Fibroblast of lung (primary cell): ENCODE measurements around the gene AMOTL2. TPM values are rescaled to one million over a fixed set of nuclear protein-coding genes. Genes with fewer than 3 reads are reported as not detected.

ENCODE experiments used
- DNase-seq, 2 donors: peaks; one replicate each; pipeline versions ENCODE4 v3.0.0 to v3.0.0-alpha.2; 2010; ENCODE audit warnings: low read depth in 2 of 2
- H2AFZ ChIP-seq: 2 replicates; pipeline ENCODE4 v1.5.1; 2012; ENCODE audit warnings: low read length, control low read depth, inconsistent platforms
- H3K27ac ChIP-seq: 2 replicates; pipeline ENCODE4 v1.5.1; 2011; ENCODE audit warnings: low read length, control low read depth; ENCODE audit not compliant: insufficient read depth
- H3K27me3 ChIP-seq: 2 replicates; pipeline ENCODE4 v1.5.1; 2011; ENCODE audit warnings: mild to moderate bottlenecking, low read length; ENCODE audit not compliant: control insufficient read depth, insufficient read depth
- H3K36me3 ChIP-seq: 2 replicates; pipeline ENCODE4 v1.5.1; 2011; ENCODE audit warnings: low read length; ENCODE audit not compliant: control insufficient read depth, insufficient read depth
- H3K4me1 ChIP-seq: 2 replicates; pipeline ENCODE4 v1.5.1; 2011; ENCODE audit warnings: low read length; ENCODE audit not compliant: control insufficient read depth, insufficient read depth; ENCODE audit errors: extremely low read depth
- H3K4me2 ChIP-seq: 2 replicates; pipeline ENCODE4 v1.5.1; 2011; ENCODE audit warnings: low read length, control low read depth; ENCODE audit not compliant: insufficient read depth; ENCODE audit errors: extremely low read depth
- H3K4me3 ChIP-seq, 4 experiments: fragments of 200-600 bp in 1 of 4; sonication (generic) in 1 of 4; replicated peaks in 1 of 4; 2 replicates each; pipeline ENCODE4 v1.5.1; 2011 to 2016; ENCODE audit warnings: low read length in 4 of 4, low read depth in 3 of 4, mild to moderate bottlenecking in 3 of 4, control low read depth in 2 of 4, inconsistent platforms in 1 of 4, mixed read lengths in 1 of 4; ENCODE audit not compliant: insufficient read depth in 1 of 4; ENCODE audit errors: control extremely low read depth in 1 of 4
- H3K79me2 ChIP-seq: 2 replicates; pipeline ENCODE4 v1.5.1; 2012; ENCODE audit warnings: mild to moderate bottlenecking, low read length, inconsistent platforms; ENCODE audit not compliant: control insufficient read depth, insufficient read depth
- H3K9ac ChIP-seq: 2 replicates; pipeline ENCODE4 v1.5.1; 2011; ENCODE audit warnings: mild to moderate bottlenecking, low read length, control low read depth; ENCODE audit not compliant: insufficient read depth
- H3K9me3 ChIP-seq: 2 replicates; pipeline ENCODE4 v1.5.1; 2012; ENCODE audit warnings: low read depth, low read length; ENCODE audit not compliant: control insufficient read depth, insufficient read depth
- H4K20me1 ChIP-seq: 2 replicates; pipeline ENCODE4 v1.5.1; 2011; ENCODE audit warnings: low read length; ENCODE audit not compliant: control insufficient read depth, insufficient read depth; ENCODE audit errors: extremely low read depth
- EZH2 ChIP-seq: IDR thresholded peaks from 2 replicates; pipeline ENCODE4 v1.5.1; 2012; ENCODE audit warnings: low read length, control low read depth, mild to moderate bottlenecking; ENCODE audit errors: missing control alignments
- polyA plus RNA-seq, 2 donors: library from polyadenylated mRNA; depleted of rRNA in 1 of 2; stranded (reverse) in 1 of 2; unstranded in 1 of 2; fragments of >200 nt; gene quantifications; 2 replicates each; pipeline ENCODE4 v1.2.1, GENCODE V29; 2011 to 2012; ENCODE audit warnings: missing spikeins in 1 of 2
- total RNA-seq: library from RNA; depleted of rRNA; stranded (reverse); fragments of >200 nt; gene quantifications from 2 replicates; pipeline ENCODE4 v1.2.1, GENCODE V29; 2014
- TF ChIP-seq, protein P1 (sequence below), 2 donors: IDR thresholded peaks in 1 of 2; conservative IDR thresholded peaks in 1 of 2; 1 replicate in 1 of 2; 2 replicates in 1 of 2; pipeline ENCODE4 v1.5.1; 2011 to 2012; ENCODE audit warnings: low read length in 2 of 2, control low read depth in 1 of 2, inconsistent platforms in 1 of 2, low read depth in 1 of 2, mild to moderate bottlenecking in 1 of 2

The AMOTL2 gene
- total and polyA plus RNA-seq, 2 donors (not counting 1 experiment from before 2014, with no cell fraction given), result 74.6 to 97.0 TPM

DNA sequence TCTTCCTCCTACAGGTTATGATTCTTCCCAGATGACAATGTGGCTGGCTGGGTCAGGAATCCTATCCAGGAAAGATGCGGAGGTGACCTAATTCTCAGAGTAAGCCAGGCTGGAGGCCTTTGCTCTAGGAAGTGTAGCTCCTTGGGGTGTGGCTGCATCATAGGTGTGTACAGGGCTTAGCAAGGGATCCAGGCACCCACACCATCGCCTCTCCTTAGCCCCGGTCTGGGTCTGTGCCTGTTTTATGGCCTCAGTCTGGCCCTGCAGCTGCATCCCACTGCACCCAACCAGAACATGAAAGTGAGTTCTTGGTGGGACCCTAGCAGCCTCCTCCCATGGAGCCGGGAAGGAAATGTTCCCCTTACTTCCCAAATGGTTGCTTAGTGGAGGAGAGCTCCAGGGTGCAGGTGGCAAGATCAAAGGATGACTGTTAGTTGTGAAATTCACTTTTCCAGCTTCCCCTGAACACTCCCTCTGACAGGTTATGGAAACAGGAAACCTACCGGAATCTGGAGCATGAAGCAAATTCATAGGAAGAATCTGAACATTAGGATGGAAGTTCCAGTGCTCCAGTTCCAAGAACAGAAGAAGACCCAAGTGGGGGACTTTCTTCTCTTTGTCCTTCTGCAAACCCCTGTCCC is 2.7 kb upstream of the AMOTL2 start:
- no peak for DNase-seq

DNA sequence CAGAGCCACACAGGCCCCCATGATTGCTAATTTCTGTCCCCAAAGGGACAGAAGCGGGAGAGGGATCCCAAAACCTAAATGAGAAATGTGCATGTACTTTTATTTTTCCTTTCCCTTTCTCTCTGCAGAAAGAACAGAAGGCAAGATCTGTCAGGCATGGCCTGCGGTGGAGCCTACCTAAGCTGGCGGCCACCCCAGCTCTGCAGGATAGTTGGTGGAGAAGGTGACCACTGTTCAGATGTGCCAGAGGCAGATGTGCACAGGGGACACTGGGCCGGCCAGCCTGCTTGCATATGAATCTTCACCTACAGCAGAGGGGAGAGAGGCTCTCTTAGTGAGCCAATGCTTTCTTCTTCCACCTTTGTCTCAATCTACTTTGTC is 2.1 kb upstream of the AMOTL2 start:
- Histone ChIP-seq H3K9ac (no peak overlapping the region), H4K20me1 (no peaks in the 10 kb centered on the region), H3K4me1 (peaks cover 8% of the 10 kb centered on the region), H3K79me2 (peaks cover 29% of the 10 kb centered on the region), H2AFZ (no peak overlapping the region), H3K27me3 (no peaks in the 10 kb centered on the region), H3K27ac (no peak overlapping the region), H3K4me2 (no peak overlapping the region), H3K36me3 (peaks cover 4% of the 10 kb centered on the region), H3K9me3 (no peaks in the 10 kb centered on the region), H3K4me3 (no peak overlapping the region)
- no peak for DNase-seq
- TF ChIP-seq, protein P1, sequence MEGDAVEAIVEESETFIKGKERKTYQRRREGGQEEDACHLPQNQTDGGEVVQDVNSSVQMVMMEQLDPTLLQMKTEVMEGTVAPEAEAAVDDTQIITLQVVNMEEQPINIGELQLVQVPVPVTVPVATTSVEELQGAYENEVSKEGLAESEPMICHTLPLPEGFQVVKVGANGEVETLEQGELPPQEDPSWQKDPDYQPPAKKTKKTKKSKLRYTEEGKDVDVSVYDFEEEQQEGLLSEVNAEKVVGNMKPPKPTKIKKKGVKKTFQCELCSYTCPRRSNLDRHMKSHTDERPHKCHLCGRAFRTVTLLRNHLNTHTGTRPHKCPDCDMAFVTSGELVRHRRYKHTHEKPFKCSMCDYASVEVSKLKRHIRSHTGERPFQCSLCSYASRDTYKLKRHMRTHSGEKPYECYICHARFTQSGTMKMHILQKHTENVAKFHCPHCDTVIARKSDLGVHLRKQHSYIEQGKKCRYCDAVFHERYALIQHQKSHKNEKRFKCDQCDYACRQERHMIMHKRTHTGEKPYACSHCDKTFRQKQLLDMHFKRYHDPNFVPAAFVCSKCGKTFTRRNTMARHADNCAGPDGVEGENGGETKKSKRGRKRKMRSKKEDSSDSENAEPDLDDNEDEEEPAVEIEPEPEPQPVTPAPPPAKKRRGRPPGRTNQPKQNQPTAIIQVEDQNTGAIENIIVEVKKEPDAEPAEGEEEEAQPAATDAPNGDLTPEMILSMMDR (conservative IDR thresholded peaks at IDR 0.05 in 1 of 2, IDR thresholded peaks at IDR 0.05 in 1 of 2; ENCODE audit: low read depth in 1 of 2, low read length in 2 of 2), result no peak
- TF ChIP-seq EZH2, result no peak

More for the DNA sequence above, 2.7 kb upstream of the AMOTL2 start:
- H3K4me1 ChIP-seq, result peaks cover 4% of the 10 kb centered on the region
- H3K9ac ChIP-seq, result no peak overlapping the region
- no peak overlapping the region for H3K4me2 ChIP-seq
- H4K20me1 ChIP-seq, result no peaks in the 10 kb centered on the region
- peaks cover 2% of the 10 kb centered on the region for H3K36me3 ChIP-seq
- H3K27ac ChIP-seq, result no peak overlapping the region
- no peaks in the 10 kb centered on the region for H3K9me3 ChIP-seq
- peaks cover 23% of the 10 kb centered on the region for H3K79me2 ChIP-seq
- H2AFZ ChIP-seq, result no peak overlapping the region
- H3K27me3 ChIP-seq, result no peaks in the 10 kb centered on the region
- H3K4me3 ChIP-seq, result no peak overlapping the region
- TF ChIP-seq EZH2, result no peak
- TF ChIP-seq, protein P1 (conservative IDR thresholded peaks at IDR 0.05 in 1 of 2, IDR thresholded peaks at IDR 0.05 in 1 of 2; ENCODE audit: low read depth in 1 of 2, low read length in 2 of 2), result no peak

- no peak for TF ChIP-seq EZH2
- TF ChIP-seq, protein P1 (conservative IDR thresholded peaks at IDR 0.05 in 1 of 2, IDR thresholded peaks at IDR 0.05 in 1 of 2; ENCODE audit: low read depth in 1 of 2, low read length in 2 of 2), result no peak
- Histone ChIP-seq H2AFZ (no peak overlapping the region), H3K9me3 (no peaks in the 10 kb centered on the region), H3K4me1 (peaks cover 14% of the 10 kb centered on the region), H3K4me2 (no peak overlapping the region), H3K79me2 (peaks cover 35% of the 10 kb centered on the region), H3K4me3 (no peak overlapping the region), H3K27me3 (no peaks in the 10 kb centered on the region), H4K20me1 (no peaks in the 10 kb centered on the region), H3K36me3 (peaks cover 10% of the 10 kb centered on the region), H3K27ac (no peak overlapping the region), H3K9ac (no peak overlapping the region)
- DNase-seq, result no peak
Observed at GRCh38 chr3:134375582-134376384, 1.5 kb upstream of the AMOTL2 start.
